ENCODE data around the gene E2F8.
A peak's percentile ranks its signal among the peaks of the same experiment; 100 is the strongest.

The E2F8 gene

DNA sequence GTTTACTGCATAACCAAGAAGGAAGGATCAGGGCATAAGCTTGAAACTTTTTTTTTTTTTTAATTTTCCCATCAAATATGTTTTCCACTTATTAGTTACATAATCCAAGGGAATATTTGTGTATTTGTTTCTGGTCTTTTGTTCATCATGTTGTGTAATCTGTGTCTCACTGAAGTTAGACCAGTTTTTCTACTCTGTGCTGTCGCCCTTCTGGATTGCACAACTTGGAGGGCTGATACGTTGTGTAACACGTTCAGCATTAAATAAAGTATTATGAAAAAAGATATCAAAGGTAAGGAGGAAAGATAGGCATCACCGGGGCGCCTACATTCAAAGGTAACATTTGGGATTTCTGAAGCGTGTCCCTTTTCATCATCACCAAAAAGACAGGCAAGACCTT lies 3.3 kb upstream of the E2F8 start:
- peaks cover 4% of the 10 kb centered on the region for H3K9me3 ChIP-seq (ENCODE audit: low read length)
- no peak overlapping the region for H3K4me3 ChIP-seq (ENCODE audit: low read length)
- peaks cover 40% of the 10 kb centered on the region for H3K27me3 ChIP-seq (ENCODE audit: insufficient read depth, low read length)
- H2AFZ ChIP-seq (ENCODE audit: low read depth, low read length) = no peak overlapping the region
- no peaks in the 10 kb centered on the region for H3K36me3 ChIP-seq (ENCODE audit: insufficient read depth, low read length)
- H3K4me1 ChIP-seq (ENCODE audit: insufficient read depth, low read length) = peaks cover 12% of the 10 kb centered on the region

GRCh38 chr11:19243613-19244012 lies 2.9 kb upstream of the E2F8 start:
- peaks cover 12% of the 10 kb centered on the region for H3K4me1 ChIP-seq (ENCODE audit: insufficient read depth, low read length)
- H3K27me3 ChIP-seq (ENCODE audit: insufficient read depth, low read length) = peaks cover 37% of the 10 kb centered on the region
- no peak overlapping the region for H2AFZ ChIP-seq (ENCODE audit: low read depth, low read length)
- H3K9me3 ChIP-seq (ENCODE audit: low read length) = peaks cover 2% of the 10 kb centered on the region
- H3K36me3 ChIP-seq (ENCODE audit: insufficient read depth, low read length) = no peaks in the 10 kb centered on the region
- no peak overlapping the region for H3K4me3 ChIP-seq (ENCODE audit: low read length)

- Histone ChIP-seq H3K36me3 (ENCODE audit: insufficient read depth, low read length) (no peaks in the 10 kb centered on the region), H3K4me1 (ENCODE audit: insufficient read depth, low read length) (peaks cover 12% of the 10 kb centered on the region), H3K27me3 (ENCODE audit: insufficient read depth, low read length) (peaks cover 37% of the 10 kb centered on the region), H2AFZ (ENCODE audit: low read depth, low read length) (no peak overlapping the region), H3K4me3 (ENCODE audit: low read length) (no peak overlapping the region), H3K9me3 (ENCODE audit: low read length) (peaks cover 2% of the 10 kb centered on the region)
Measured at GRCh38 chr11:19243143-19243542, 2.4 kb upstream of the E2F8 start.

GRCh38 chr11:19242179-19242932 lies 1.6 kb upstream of the E2F8 start:
- Histone ChIP-seq H3K27me3 (ENCODE audit: insufficient read depth, low read length) (peaks cover 37% of the 10 kb centered on the region), H3K36me3 (ENCODE audit: insufficient read depth, low read length) (peaks cover 3% of the 10 kb centered on the region), H3K4me1 (ENCODE audit: insufficient read depth, low read length) (peaks cover 12% of the 10 kb centered on the region), H2AFZ (ENCODE audit: low read depth, low read length) (no peak overlapping the region), H3K4me3 (ENCODE audit: low read length) (peak overlapping the region; percentile 91), H3K9me3 (ENCODE audit: low read length) (peaks cover 2% of the 10 kb centered on the region)

DNA sequence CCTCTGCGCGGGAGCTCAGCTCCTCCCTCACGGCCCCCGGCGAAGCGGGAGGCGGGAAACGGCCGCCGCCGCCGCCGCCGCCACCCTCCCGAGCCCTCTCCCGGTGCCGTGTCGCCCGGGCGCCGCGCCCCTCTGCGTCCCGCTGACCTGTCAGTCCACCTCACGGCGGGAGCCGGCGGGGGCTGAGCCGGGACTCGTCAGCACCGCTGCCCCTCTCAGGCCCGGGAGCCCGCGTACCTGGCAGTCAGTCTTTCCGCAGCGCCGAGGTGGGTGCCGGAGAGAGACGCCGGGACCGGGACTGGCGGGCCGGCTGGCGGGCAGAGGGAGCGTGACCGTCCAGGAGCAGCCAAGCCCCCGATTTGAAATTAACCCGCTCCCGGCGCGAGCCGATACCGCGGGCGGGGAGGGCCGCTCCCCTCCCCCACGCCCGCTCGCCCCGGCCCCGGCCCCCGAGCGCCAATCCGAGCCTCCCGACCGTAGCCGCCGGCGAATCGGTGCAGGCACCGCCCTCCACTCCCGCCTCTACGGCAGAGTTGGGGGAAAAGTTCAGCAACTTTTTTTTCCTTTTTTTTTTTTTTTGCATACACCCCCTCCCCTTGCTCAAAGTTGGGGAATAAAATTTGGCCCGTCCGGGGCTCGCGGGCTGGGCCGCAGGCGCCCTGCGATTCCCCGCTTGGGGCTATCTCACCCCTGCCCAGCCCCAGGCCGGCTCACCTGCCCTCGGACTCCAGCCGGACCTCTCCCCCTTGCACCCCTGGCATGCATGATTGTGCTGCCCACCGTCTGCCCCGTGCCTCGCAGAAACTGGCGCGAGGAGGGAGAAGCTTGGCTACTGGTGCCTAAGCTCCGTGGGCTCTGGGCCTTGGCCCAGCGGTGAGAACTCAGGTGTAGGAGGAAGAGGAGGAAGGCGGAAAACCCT lies 774 bp upstream of the E2F8 start:
- Histone ChIP-seq H3K36me3 (ENCODE audit: insufficient read depth, low read length) (peaks cover 9% of the 10 kb centered on the region), H3K4me3 (ENCODE audit: low read length) (peak overlapping the region; percentile 91), H3K9me3 (ENCODE audit: low read length) (no peaks in the 10 kb centered on the region), H2AFZ (ENCODE audit: low read depth, low read length) (peak overlapping the region; percentile 78), H3K27me3 (ENCODE audit: insufficient read depth, low read length) (peaks cover 32% of the 10 kb centered on the region), H3K4me1 (ENCODE audit: insufficient read depth, low read length) (peaks cover 12% of the 10 kb centered on the region)

- Histone ChIP-seq H3K4me3 (ENCODE audit: low read length) (no peak overlapping the region), H3K4me1 (ENCODE audit: insufficient read depth, low read length) (peaks cover 12% of the 10 kb centered on the region), H3K27me3 (ENCODE audit: insufficient read depth, low read length) (peaks cover 23% of the 10 kb centered on the region), H2AFZ (ENCODE audit: low read depth, low read length) (no peak overlapping the region), H3K36me3 (ENCODE audit: insufficient read depth, low read length) (peaks cover 29% of the 10 kb centered on the region), H3K9me3 (ENCODE audit: low read length) (no peaks in the 10 kb centered on the region)
Measured at GRCh38 chr11:19239039-19239438, 1.7 kb downstream of the E2F8 start.

GRCh38 chr11:19237813-19238212 lies 2.9 kb downstream of the E2F8 start:
- no peaks in the 10 kb centered on the region for H3K9me3 ChIP-seq (ENCODE audit: low read length)
- peaks cover 12% of the 10 kb centered on the region for H3K4me1 ChIP-seq (ENCODE audit: insufficient read depth, low read length)
- peaks cover 12% of the 10 kb centered on the region for H3K27me3 ChIP-seq (ENCODE audit: insufficient read depth, low read length)
- H2AFZ ChIP-seq (ENCODE audit: low read depth, low read length) = no peak overlapping the region
- no peak overlapping the region for H3K4me3 ChIP-seq (ENCODE audit: low read length)
- H3K36me3 ChIP-seq (ENCODE audit: insufficient read depth, low read length) = peaks cover 29% of the 10 kb centered on the region

DNA sequence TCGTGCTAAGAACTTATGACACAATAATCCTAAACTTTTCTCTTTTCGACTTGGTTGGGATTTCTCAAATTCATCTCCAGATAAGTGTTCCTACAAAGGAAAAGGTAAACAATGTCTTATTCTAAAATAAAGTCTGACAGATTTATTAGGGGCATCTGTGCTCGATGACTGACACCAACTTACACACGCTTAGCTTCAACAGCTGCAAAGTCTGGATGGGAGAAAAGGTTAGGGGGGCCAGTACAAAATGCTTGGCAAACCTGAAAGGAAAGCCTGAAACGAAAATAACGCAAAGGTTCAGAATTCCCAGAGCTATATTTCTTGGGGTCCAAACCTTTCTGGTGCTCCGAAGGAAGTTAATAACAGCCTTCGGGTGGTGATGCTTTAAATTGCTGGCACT lies 3.4 kb downstream of the E2F8 start:
- H3K4me3 ChIP-seq (ENCODE audit: low read length) = no peak overlapping the region
- peaks cover 12% of the 10 kb centered on the region for H3K4me1 ChIP-seq (ENCODE audit: insufficient read depth, low read length)
- no peak overlapping the region for H2AFZ ChIP-seq (ENCODE audit: low read depth, low read length)
- no peaks in the 10 kb centered on the region for H3K9me3 ChIP-seq (ENCODE audit: low read length)
- H3K27me3 ChIP-seq (ENCODE audit: insufficient read depth, low read length) = peaks cover 7% of the 10 kb centered on the region
- H3K36me3 ChIP-seq (ENCODE audit: insufficient read depth, low read length) = peaks cover 31% of the 10 kb centered on the region

- Histone ChIP-seq H3K36me3 (ENCODE audit: insufficient read depth, low read length) (peaks cover 57% of the 10 kb centered on the region), H3K4me1 (ENCODE audit: insufficient read depth, low read length) (no peaks in the 10 kb centered on the region), H3K4me3 (ENCODE audit: low read length) (no peak overlapping the region), H2AFZ (ENCODE audit: low read depth, low read length) (no peak overlapping the region), H3K9me3 (ENCODE audit: low read length) (no peaks in the 10 kb centered on the region), H3K27me3 (ENCODE audit: insufficient read depth, low read length) (no peaks in the 10 kb centered on the region)
Measured at GRCh38 chr11:19234231-19234817, 6.4 kb downstream of the E2F8 start.

GRCh38 chr11:19232910-19233503 lies 7.7 kb downstream of the E2F8 start:
- Histone ChIP-seq H3K27me3 (ENCODE audit: insufficient read depth, low read length) (no peaks in the 10 kb centered on the region), H3K36me3 (ENCODE audit: insufficient read depth, low read length) (peaks cover 64% of the 10 kb centered on the region), H2AFZ (ENCODE audit: low read depth, low read length) (no peak overlapping the region), H3K9me3 (ENCODE audit: low read length) (no peaks in the 10 kb centered on the region), H3K4me3 (ENCODE audit: low read length) (no peak overlapping the region), H3K4me1 (ENCODE audit: insufficient read depth, low read length) (no peaks in the 10 kb centered on the region)

DNA sequence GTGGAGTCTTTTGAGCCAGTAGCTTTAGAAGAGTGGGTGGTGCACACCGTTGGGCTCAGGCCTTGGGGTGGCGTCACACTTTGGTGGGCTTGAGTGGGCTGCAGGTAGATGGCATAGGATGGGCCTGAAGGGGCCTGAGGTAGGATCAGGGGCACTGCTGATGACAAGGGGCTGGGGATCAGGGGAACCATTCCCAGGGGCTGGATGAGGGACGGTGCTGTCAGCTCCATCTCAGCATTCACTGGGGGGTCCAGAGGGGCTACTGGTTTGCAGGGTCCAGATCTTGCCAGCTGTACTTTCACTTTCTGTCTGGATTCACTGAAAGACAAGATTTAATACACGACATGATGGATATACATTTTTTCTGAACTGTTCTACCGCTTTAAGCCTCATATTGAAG lies 11.1 kb downstream of the E2F8 start:
- Histone ChIP-seq H3K27me3 (ENCODE audit: insufficient read depth, low read length) (no peaks in the 10 kb centered on the region), H3K9me3 (ENCODE audit: low read length) (no peaks in the 10 kb centered on the region), H3K4me1 (ENCODE audit: insufficient read depth, low read length) (no peaks in the 10 kb centered on the region), H2AFZ (ENCODE audit: low read depth, low read length) (no peak overlapping the region), H3K4me3 (ENCODE audit: low read length) (no peak overlapping the region), H3K36me3 (ENCODE audit: insufficient read depth, low read length) (peaks cover 48% of the 10 kb centered on the region)

GRCh38 chr11:19228968-19229367 lies 11.8 kb downstream of the E2F8 start:
- H2AFZ ChIP-seq (ENCODE audit: low read depth, low read length) = no peak overlapping the region
- peaks cover 45% of the 10 kb centered on the region for H3K36me3 ChIP-seq (ENCODE audit: insufficient read depth, low read length)
- no peaks in the 10 kb centered on the region for H3K9me3 ChIP-seq (ENCODE audit: low read length)
- no peak overlapping the region for H3K4me3 ChIP-seq (ENCODE audit: low read length)
- no peaks in the 10 kb centered on the region for H3K27me3 ChIP-seq (ENCODE audit: insufficient read depth, low read length)
- H3K4me1 ChIP-seq (ENCODE audit: insufficient read depth, low read length) = no peaks in the 10 kb centered on the region

Data from neuron (in vitro differentiated cells).